ENCODE data around the gene VAMP8.
A peak's percentile ranks its signal among the peaks of the same experiment; 100 is the strongest.
"Not testable (repeated sequence)": the region's sequence is repeated elsewhere in the genome, so short reads cannot be mapped to it uniquely, and the experiment has no call there.

Gene VAMP8

DNA sequence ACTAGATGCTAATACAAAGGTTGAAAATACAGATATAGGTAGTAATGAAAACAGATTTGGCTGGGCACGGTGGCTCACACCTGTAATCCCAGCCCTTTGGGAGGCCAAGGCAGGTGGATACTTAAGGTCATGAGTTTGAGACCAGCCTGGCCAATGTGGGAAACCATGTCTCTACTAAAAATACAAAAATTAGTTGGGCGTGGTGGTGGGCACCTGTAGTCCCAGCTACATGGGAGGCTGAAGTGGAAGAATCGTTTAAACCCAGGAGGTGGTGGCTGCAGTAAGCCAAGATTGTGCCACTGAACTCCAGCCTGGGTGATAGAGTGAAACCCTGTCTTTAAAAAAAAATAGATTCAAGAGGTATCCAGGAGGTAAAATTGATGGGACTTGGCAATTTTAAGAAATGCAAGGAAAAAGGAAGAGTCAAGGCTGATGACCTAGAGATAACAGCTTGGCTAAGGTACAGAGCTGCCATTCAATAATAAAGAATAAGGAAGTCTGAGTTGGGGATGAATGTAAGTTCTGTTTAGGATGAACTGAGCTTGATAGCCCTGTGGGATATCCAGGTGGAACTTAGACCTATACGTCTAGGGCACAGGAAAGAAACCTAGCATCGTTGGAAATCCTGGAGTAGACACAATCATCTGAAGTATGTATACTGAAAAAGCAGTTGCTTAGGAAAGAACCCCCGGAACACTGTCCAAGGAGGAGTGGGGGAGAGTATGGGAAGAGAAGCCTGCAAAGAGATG lies 29.4 kb upstream of the VAMP8 start:
- DNase-seq, result no peak

DNA sequence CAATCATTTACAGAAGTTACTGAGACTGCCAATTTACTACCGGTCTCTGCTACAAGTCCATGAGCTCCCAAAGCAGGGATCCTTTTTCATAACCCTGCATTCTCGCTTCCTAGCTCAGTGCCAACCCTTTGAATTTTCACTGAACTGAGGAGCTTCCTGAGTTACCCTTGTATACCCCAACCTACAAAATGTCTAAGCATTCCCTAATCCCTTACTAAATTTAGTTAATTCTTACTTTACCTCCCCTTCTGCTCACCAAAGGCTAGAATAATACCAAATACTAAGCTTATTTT lies 28.8 kb upstream of the VAMP8 start:
- DNase-seq, result no peak

- DNase-seq, result no peak
These were observed 28.3 kb upstream of the VAMP8 start for GRCh38 chr2:85549095-85549494.

GRCh38 chr2:85549826-85550225 lies 27.6 kb upstream of the VAMP8 start:
- DNase-seq, result no peak

- DNase-seq, result no peak
These were observed 26.9 kb upstream of the VAMP8 start for GRCh38 chr2:85550486-85550885.

DNA sequence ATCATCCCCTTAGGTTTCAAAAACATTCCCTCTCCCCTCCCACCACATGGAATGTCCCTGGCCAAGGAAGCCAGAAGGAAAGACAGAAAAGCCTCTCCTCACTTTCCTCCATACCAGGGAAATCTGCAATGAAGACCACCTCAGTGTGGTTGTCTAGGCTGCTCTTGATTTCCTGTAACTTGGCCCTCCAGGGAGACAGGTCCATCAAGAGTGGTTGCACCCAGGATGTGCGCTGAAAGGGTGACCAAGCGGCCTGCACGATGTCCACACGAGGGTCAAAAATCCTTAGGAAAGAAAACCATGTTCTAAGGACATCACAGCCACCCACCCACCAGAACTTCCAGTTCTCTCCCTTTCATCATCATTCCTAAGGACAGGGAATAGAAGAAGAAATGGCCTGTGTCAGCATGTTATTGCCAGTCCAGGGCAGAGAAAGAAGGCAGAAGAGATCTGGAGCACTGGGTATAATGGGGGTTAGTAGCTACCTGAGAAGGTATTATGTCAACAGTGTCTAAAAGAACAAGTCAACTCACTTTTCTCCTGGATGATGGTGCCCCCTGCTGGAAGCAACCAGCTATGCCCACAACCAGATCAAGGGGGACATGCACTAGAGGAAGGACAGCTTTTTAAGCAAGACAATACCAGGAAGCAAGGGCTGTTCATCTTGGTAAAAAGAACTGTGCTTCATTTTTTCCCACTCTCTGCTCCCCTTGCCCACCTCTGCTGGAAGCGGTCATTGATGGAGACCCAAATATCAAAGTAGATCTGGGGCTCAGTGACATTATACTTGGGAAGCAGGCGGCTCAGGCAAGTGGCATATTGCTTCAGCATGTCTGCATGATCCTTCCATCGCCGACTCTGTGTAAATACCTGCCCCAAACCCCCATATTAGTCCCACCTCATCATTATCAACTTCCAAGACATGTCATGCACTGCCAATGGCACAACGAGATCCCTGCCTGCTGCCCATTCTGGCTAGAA lies 25.4 kb upstream of the VAMP8 start:
- DNase-seq, result peak; percentile 93

DNA sequence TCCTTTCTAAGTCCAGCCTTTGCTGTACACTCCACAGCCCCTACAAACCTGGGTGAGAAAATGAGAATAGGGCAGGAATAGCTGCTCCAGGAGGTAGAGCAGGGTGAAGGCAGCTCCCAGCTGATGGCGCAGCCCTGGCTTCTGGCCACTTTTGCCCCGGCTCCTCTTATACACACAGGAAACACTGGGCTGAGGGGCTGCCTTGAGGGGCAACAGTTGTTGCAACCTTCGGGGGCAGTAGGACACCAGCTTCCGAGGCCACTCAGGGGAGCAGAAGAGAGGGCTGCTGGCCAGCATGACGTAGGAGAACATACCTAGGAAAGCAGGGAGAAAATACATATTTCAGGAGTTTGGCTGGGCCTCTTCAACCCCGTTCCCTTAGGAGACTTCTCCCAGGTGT lies 24.2 kb upstream of the VAMP8 start:
- DNase-seq, result no peak

- no peak for DNase-seq
These were observed 22.3 kb upstream of the VAMP8 start for GRCh38 chr2:85554980-85555612.

- no peak for DNase-seq
These were observed 20.3 kb upstream of the VAMP8 start for GRCh38 chr2:85557130-85557529.

GRCh38 chr2:85558160-85558559 lies 19.2 kb upstream of the VAMP8 start:
- no peak for DNase-seq

- DNase-seq, result not testable (repeated sequence)
These were observed 17.0 kb upstream of the VAMP8 start for GRCh38 chr2:85560403-85560726.

GRCh38 chr2:85560812-85561279 lies 16.5 kb upstream of the VAMP8 start:
- DNase-seq, result no peak

- peak; percentile 97 for DNase-seq
These were observed 15.8 kb upstream of the VAMP8 start, which contains the start of gene GGCX for GRCh38 chr2:85561280-85562212. GGCX (minus strand) TSS chr2:85561493; CDS start chr2:85561428, 65 bp downstream.

GRCh38 chr2:85564144-85564563 lies 13.2 kb upstream of the VAMP8 start:
- no peak for DNase-seq

- DNase-seq, result no peak
These were observed 11.1 kb upstream of the VAMP8 start for GRCh38 chr2:85566265-85566664.

DNA sequence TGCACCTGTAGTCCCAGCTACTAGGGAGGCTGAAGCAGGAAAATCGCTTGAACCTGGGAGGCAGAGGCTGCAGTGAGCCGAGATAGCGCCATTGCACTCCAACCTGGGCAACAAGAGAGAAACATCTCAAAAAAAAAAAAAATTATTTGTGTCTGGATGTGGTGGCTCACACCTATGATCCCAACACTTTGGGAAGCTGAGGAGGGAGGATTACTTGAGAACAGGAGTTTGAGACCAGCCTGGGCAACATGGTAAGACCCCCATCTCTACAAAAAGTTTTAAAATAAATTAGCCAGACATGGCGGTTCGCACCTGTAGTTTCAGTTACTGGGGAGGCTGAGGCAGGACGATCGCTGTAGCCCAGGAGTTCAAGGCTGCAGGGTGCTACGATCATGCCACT lies 1.6 kb upstream of the VAMP8 start:
- no peak for DNase-seq

- DNase-seq, result no peak
These were observed 362 bp upstream of the VAMP8 start for GRCh38 chr2:85577063-85577385.

GRCh38 chr2:85578243-85579180 lies 1.1 kb downstream of the VAMP8 start:
- DNase-seq, result peak; percentile 66

DNA sequence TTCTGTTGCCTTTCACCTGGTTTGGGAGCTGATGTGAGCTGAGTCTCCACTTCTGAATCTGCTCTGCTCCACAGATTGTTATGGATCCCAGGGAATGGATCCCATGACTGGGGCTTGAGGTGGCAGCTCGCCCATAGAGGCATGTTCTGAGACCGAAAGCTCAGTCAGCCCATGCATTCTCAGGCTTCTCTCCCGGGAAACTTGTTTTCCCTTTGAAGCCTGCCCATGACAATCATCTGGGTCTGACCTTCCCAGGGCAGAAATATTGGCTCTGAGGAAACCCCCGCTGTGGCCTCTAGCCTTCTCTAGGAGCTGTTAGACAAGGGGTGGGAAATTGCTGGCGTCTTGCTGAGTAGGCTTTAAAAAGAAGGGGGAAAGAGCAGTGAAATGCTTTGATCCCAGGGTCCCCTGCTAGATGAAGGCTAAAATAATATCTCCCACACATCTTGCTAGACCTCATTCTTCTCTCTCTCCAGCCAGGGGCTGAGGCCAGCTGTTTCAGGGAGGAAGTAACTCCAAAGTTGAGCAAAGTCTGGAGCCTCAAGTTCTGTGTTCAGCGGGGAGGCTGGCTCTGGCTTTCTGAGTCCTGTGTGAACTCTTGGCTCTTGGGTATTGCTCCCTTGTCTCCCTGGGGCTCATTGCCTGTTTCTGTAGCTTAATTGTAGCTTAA lies 2.0 kb downstream of the VAMP8 start:
- no peak for DNase-seq

- no peak for DNase-seq
These were observed 2.8 kb downstream of the VAMP8 start for GRCh38 chr2:85580206-85580605.

DNA sequence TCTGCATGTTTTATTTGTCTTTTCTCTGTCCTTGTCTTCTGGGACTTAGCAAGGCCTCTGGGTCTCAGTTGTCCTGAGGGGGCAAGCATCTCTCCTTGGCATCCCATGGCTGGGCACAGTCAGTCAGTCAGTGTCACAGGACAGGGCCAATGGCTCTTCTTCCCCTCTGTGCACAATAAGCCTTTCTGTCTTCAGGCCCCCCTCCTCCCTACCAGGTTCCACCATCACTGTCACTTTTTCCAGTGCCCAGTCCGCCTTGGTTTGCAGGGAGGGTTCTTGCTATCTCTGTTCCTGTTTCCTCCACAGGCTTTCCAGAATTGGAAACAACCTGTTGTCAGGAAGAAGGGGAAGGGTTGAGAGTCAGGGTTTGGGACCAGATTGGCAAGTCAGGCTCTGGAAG lies 5.1 kb downstream of the VAMP8 start:
- DNase-seq, result no peak

All from activated CD8-positive, alpha-beta memory T cell treated with anti-CD3 and anti-CD28 coated beads for 24 hours (primary cell).